ENCODE data around the gene FNDC7.

FNDC7 gene

DNA sequence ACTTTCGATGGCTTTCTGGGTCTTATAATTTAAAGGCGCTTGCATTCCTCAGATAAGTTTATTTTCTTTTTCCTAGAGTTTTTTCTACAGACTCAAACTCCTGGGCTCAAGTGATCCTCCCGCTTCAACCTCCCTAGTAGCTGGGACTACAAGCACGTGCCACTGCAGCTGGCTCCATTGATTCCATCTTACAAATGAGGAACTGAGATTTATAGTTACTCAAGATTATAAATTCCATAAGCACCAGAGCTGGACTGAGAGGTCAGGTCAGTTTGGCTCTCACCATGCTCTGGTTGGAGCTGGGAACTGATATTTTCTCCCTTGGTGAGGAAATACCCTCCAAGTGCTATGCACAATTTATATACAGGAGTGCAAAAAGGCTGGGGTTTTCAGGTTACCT, 34.0 kb upstream of the FNDC7 start:
- TF ChIP-seq FOXP2 (optimal IDR thresholded peaks at IDR 0.05; ENCODE audit: borderline replicate concordance, extremely low read depth, extremely low read length, insufficient read depth) (no peak), SIN3A (IDR thresholded peaks at IDR 0.05; ENCODE audit: borderline replicate concordance, insufficient read depth, low read length) (no peak), TAF1 (IDR thresholded peaks at IDR 0.05; ENCODE audit: borderline replicate concordance, insufficient read depth, low read length) (no peak), POLR2AphosphoS5 (IDR thresholded peaks at IDR 0.05; ENCODE audit: low read depth, low read length) (no peak)
- TF ChIP-seq, protein P1, sequence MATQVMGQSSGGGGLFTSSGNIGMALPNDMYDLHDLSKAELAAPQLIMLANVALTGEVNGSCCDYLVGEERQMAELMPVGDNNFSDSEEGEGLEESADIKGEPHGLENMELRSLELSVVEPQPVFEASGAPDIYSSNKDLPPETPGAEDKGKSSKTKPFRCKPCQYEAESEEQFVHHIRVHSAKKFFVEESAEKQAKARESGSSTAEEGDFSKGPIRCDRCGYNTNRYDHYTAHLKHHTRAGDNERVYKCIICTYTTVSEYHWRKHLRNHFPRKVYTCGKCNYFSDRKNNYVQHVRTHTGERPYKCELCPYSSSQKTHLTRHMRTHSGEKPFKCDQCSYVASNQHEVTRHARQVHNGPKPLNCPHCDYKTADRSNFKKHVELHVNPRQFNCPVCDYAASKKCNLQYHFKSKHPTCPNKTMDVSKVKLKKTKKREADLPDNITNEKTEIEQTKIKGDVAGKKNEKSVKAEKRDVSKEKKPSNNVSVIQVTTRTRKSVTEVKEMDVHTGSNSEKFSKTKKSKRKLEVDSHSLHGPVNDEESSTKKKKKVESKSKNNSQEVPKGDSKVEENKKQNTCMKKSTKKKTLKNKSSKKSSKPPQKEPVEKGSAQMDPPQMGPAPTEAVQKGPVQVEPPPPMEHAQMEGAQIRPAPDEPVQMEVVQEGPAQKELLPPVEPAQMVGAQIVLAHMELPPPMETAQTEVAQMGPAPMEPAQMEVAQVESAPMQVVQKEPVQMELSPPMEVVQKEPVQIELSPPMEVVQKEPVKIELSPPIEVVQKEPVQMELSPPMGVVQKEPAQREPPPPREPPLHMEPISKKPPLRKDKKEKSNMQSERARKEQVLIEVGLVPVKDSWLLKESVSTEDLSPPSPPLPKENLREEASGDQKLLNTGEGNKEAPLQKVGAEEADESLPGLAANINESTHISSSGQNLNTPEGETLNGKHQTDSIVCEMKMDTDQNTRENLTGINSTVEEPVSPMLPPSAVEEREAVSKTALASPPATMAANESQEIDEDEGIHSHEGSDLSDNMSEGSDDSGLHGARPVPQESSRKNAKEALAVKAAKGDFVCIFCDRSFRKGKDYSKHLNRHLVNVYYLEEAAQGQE (IDR thresholded peaks at IDR 0.05; ENCODE audit: insufficient read depth in 1 of 2, low read depth in 2 of 2, low read length in 2 of 2): no peak

- TF ChIP-seq TAF1 (IDR thresholded peaks at IDR 0.05; ENCODE audit: borderline replicate concordance, insufficient read depth, low read length) (no peak), SIN3A (IDR thresholded peaks at IDR 0.05; ENCODE audit: borderline replicate concordance, insufficient read depth, low read length) (no peak), POLR2AphosphoS5 (IDR thresholded peaks at IDR 0.05; ENCODE audit: low read depth, low read length) (no peak)
- TF ChIP-seq, protein P1 (IDR thresholded peaks at IDR 0.05; ENCODE audit: insufficient read depth in 1 of 2, low read depth in 2 of 2, low read length in 2 of 2): no peak
Measured at GRCh38 chr1:108679586-108680213, 33.0 kb upstream of the FNDC7 start.

DNA sequence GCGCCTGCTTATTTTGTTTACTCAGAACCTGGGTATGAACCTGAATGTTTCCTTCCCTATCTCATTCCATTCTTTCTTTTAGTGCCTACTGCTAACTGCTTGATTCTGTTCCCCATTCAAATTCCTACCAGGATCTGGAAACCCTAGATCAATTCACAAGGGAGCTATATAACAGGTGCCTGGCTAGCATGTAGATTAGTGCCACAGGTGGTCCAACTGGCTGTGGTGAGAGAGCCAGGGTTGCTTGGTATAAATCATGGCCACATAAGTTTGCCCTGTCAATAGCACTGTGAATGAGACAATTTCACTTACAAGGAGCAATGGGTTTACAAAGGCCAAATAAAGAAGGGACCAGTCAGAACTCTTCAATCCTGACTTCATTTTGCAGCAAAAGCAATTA, 27.2 kb upstream of the FNDC7 start:
- no peak for TF ChIP-seq FOXP2 (optimal IDR thresholded peaks at IDR 0.05; ENCODE audit: borderline replicate concordance, extremely low read depth, extremely low read length, insufficient read depth)

- TF ChIP-seq FOXP2 (optimal IDR thresholded peaks at IDR 0.05; ENCODE audit: borderline replicate concordance, extremely low read depth, extremely low read length, insufficient read depth): no peak
- no peak for TF ChIP-seq TAF1 (IDR thresholded peaks at IDR 0.05; ENCODE audit: borderline replicate concordance, insufficient read depth, low read length)
- TF ChIP-seq POLR2AphosphoS5 (IDR thresholded peaks at IDR 0.05; ENCODE audit: low read depth, low read length): no peak
- TF ChIP-seq SIN3A (IDR thresholded peaks at IDR 0.05; ENCODE audit: borderline replicate concordance, insufficient read depth, low read length): no peak
- TF ChIP-seq, protein P1 (IDR thresholded peaks at IDR 0.05; ENCODE audit: insufficient read depth in 1 of 2, low read depth in 2 of 2, low read length in 2 of 2): no peak
Measured at GRCh38 chr1:108686614-108687313, 25.9 kb upstream of the FNDC7 start.

DNA sequence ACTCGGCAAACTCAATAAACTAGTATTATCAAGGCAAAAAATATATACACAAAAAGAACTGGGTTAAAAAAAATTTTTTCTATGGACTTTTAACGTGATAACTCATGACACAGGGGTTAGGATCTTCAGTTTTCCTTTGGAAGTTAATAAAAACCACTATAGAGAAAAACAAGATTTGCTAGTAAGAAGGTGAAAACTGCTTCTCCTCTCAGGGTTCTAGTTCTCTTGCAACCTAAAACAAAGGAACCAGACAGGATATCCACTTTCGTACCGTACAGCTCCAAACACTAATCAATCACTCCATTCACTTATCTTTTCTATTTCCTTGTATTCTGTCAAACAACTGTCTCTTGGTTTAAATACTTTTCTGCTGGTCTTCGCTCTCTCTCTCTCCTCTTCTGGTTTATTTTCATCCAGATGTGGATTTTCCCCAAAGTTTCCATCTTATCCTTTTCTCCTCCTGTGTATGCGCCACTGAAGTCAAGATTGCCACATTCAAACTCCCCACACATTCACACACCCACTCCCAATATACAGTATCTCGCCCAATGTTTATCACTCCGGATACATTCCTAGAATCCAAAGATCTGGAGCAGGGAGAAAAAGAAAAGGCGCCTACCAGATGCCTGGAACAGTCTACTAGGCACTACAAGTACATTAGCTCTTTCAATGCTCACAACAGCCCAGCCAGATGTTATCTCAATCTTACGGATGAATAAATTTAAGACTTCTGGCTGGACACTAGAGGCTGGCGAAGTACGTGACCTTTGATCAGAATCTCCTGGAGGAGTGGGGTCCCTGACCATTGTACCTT, 21.4 kb upstream of the FNDC7 start:
- TF ChIP-seq POLR2AphosphoS5 (IDR thresholded peaks at IDR 0.05; ENCODE audit: low read depth, low read length) (no peak; the same call in 1 of the 2 replicates), FOXP2 (optimal IDR thresholded peaks at IDR 0.05; ENCODE audit: borderline replicate concordance, extremely low read depth, extremely low read length, insufficient read depth) (no peak), TAF1 (IDR thresholded peaks at IDR 0.05; ENCODE audit: borderline replicate concordance, insufficient read depth, low read length) (no peak), SIN3A (IDR thresholded peaks at IDR 0.05; ENCODE audit: borderline replicate concordance, insufficient read depth, low read length) (no peak)
- TF ChIP-seq, protein P1 (IDR thresholded peaks at IDR 0.05; ENCODE audit: insufficient read depth in 1 of 2, low read depth in 2 of 2, low read length in 2 of 2): no peak

All from PFSK-1 (cell line).